Activated CD4-positive, alpha-beta T cell treated with anti-CD3 and anti-CD28 coated beads, Interleukin-2, amount 10 ng/mL, durations not matched to agents 24 days and 14 days (primary cell): ENCODE data around the gene LCAT. TPM values are rescaled to one million over a fixed set of nuclear protein-coding genes. Genes with fewer than 3 reads are reported as not detected.

Source experiments
- DNase-seq: peaks from one replicate; pipeline ENCODE4 v3.0.0; 2022
- H3K27ac Mint-ChIP-seq: one replicate; pipeline ENCODE4 v1.8.0; 2022; ENCODE audit warnings: mild to moderate bottlenecking, mixed read lengths
- H3K27me3 Mint-ChIP-seq: one replicate; pipeline ENCODE4 v1.8.0; 2022; ENCODE audit warnings: mixed read lengths
- H3K36me3 Mint-ChIP-seq: one replicate; pipeline ENCODE4 v1.8.0; 2022; ENCODE audit warnings: low read depth, mild to moderate bottlenecking, mixed read lengths
- H3K4me1 Mint-ChIP-seq: one replicate; pipeline ENCODE4 v1.8.0; 2021; ENCODE audit warnings: mixed read lengths
- H3K4me3 Mint-ChIP-seq: one replicate; pipeline ENCODE4 v1.8.0; 2022; ENCODE audit warnings: mild to moderate bottlenecking, moderate library complexity, mixed read lengths
- H3K9me3 Mint-ChIP-seq: one replicate; pipeline ENCODE4 v1.8.0; 2021; ENCODE audit warnings: mixed read lengths
- intact Hi-C: fragments of 100-400 bp; cut with micrococcal nuclease; formaldehyde crosslinking; loops from one replicate; pipeline ENCODE4 v1.15.1; 2023
- total RNA-seq: library from RNA; stranded (reverse); gene quantifications from 2 replicates; pipeline ENCODE4 v1.2.3, GENCODE V29; 2022

The LCAT gene
- total RNA-seq, 1 donor from 2014 or later = 18.2 TPM

- Mint-ChIP-seq H3K4me1 (peaks cover 21% of the 10 kb centered on the region), H3K36me3 (peaks cover 19% of the 10 kb centered on the region), H3K27ac (no peak overlapping the region), H3K4me3 (no peak overlapping the region), H3K9me3 (no peaks in the 10 kb centered on the region), H3K27me3 (no peaks in the 10 kb centered on the region)
- no peak for DNase-seq
- intact Hi-C loops = no loop called here
Measured at GRCh38 chr16:67964477-67965131, 20.7 kb upstream of the LCAT start.

- Mint-ChIP-seq H3K27me3 (no peaks in the 10 kb centered on the region), H3K4me3 (no peak overlapping the region), H3K9me3 (no peaks in the 10 kb centered on the region), H3K4me1 (peaks cover 18% of the 10 kb centered on the region), H3K27ac (no peak overlapping the region), H3K36me3 (peaks cover 19% of the 10 kb centered on the region)
- intact Hi-C loops = no loop called here
- no peak for DNase-seq
Measured at GRCh38 chr16:67963662-67964321, 19.9 kb upstream of the LCAT start.

- no peaks in the 10 kb centered on the region for H3K27me3 Mint-ChIP-seq
- no peak overlapping the region for H3K4me3 Mint-ChIP-seq
- peaks cover 21% of the 10 kb centered on the region for H3K36me3 Mint-ChIP-seq
- intact Hi-C loops = no loop called here
- peaks cover 19% of the 10 kb centered on the region for H3K4me1 Mint-ChIP-seq
- no peak for DNase-seq
- H3K27ac Mint-ChIP-seq = no peak overlapping the region
- H3K9me3 Mint-ChIP-seq = no peaks in the 10 kb centered on the region
Measured at GRCh38 chr16:67963292-67963661, 19.4 kb upstream of the LCAT start.

- Mint-ChIP-seq H3K27me3 (no peaks in the 10 kb centered on the region), H3K9me3 (no peaks in the 10 kb centered on the region), H3K27ac (no peak overlapping the region), H3K4me3 (no peak overlapping the region), H3K4me1 (peaks cover 15% of the 10 kb centered on the region), H3K36me3 (peaks cover 23% of the 10 kb centered on the region)
- intact Hi-C loops = no loop called here
- no peak for DNase-seq
Measured at GRCh38 chr16:67962135-67962534, 18.2 kb upstream of the LCAT start.

GRCh38 chr16:67961551-67961957, 17.6 kb upstream of the LCAT start:
- DNase-seq = no peak
- H3K4me3 Mint-ChIP-seq = no peak overlapping the region
- peaks cover 9% of the 10 kb centered on the region for H3K4me1 Mint-ChIP-seq
- intact Hi-C loops = no loop called here
- no peak overlapping the region for H3K27ac Mint-ChIP-seq
- H3K9me3 Mint-ChIP-seq = no peaks in the 10 kb centered on the region
- peaks cover 23% of the 10 kb centered on the region for H3K36me3 Mint-ChIP-seq
- no peaks in the 10 kb centered on the region for H3K27me3 Mint-ChIP-seq

- intact Hi-C loops = no loop called here
- no peaks in the 10 kb centered on the region for H3K9me3 Mint-ChIP-seq
Measured at GRCh38 chr16:67959536-67960329, 15.8 kb upstream of the LCAT start.

GRCh38 chr16:67957622-67958021, 13.7 kb upstream of the LCAT start:
- Mint-ChIP-seq H3K4me3 (no peak overlapping the region), H3K27me3 (no peaks in the 10 kb centered on the region), H3K9me3 (no peaks in the 10 kb centered on the region), H3K4me1 (peaks cover 3% of the 10 kb centered on the region), H3K27ac (no peak overlapping the region), H3K36me3 (peaks cover 27% of the 10 kb centered on the region)
- no peak for DNase-seq
- intact Hi-C loops = no loop called here

More at GRCh38 chr16:67959536-67960329, 15.8 kb upstream of the LCAT start:
- no peak for DNase-seq
- no peak overlapping the region for H3K27ac Mint-ChIP-seq
- H3K4me3 Mint-ChIP-seq = no peak overlapping the region
- H3K36me3 Mint-ChIP-seq = peaks cover 25% of the 10 kb centered on the region
- peaks cover 5% of the 10 kb centered on the region for H3K4me1 Mint-ChIP-seq
- no peaks in the 10 kb centered on the region for H3K27me3 Mint-ChIP-seq

GRCh38 chr16:67954421-67955196, 10.7 kb upstream of the LCAT start:
- H3K27me3 Mint-ChIP-seq = no peaks in the 10 kb centered on the region
- no peak overlapping the region for H3K27ac Mint-ChIP-seq
- no peak for DNase-seq
- H3K9me3 Mint-ChIP-seq = no peaks in the 10 kb centered on the region
- H3K4me3 Mint-ChIP-seq = no peak overlapping the region
- intact Hi-C loops = no loop called here
- peaks cover 20% of the 10 kb centered on the region for H3K36me3 Mint-ChIP-seq
- peaks cover 4% of the 10 kb centered on the region for H3K4me1 Mint-ChIP-seq

GRCh38 chr16:67953641-67954375, 9.9 kb upstream of the LCAT start:
- DNase-seq = no peak
- intact Hi-C loops = no loop called here
- Mint-ChIP-seq H3K36me3 (peaks cover 20% of the 10 kb centered on the region), H3K9me3 (no peaks in the 10 kb centered on the region), H3K27me3 (no peaks in the 10 kb centered on the region), H3K4me1 (peaks cover 4% of the 10 kb centered on the region), H3K27ac (no peak overlapping the region), H3K4me3 (no peak overlapping the region)

GRCh38 chr16:67951485-67951884, 7.6 kb upstream of the LCAT start:
- no peaks in the 10 kb centered on the region for H3K9me3 Mint-ChIP-seq
- DNase-seq = no peak
- peaks cover 15% of the 10 kb centered on the region for H3K36me3 Mint-ChIP-seq
- H3K27me3 Mint-ChIP-seq = no peaks in the 10 kb centered on the region
- intact Hi-C loops = no loop called here
- no peak overlapping the region for H3K4me3 Mint-ChIP-seq
- H3K27ac Mint-ChIP-seq = no peak overlapping the region
- H3K4me1 Mint-ChIP-seq = peaks cover 1% of the 10 kb centered on the region

GRCh38 chr16:67950335-67950843, 6.5 kb upstream of the LCAT start:
- DNase-seq = no peak
- intact Hi-C loops = no loop called here
- Mint-ChIP-seq H3K27ac (no peak overlapping the region), H3K4me3 (no peak overlapping the region), H3K4me1 (peaks cover 1% of the 10 kb centered on the region), H3K27me3 (no peaks in the 10 kb centered on the region), H3K36me3 (peaks cover 20% of the 10 kb centered on the region), H3K9me3 (no peaks in the 10 kb centered on the region)

GRCh38 chr16:67949645-67950044, 5.7 kb upstream of the LCAT start:
- Mint-ChIP-seq H3K9me3 (no peaks in the 10 kb centered on the region), H3K4me1 (peaks cover 1% of the 10 kb centered on the region), H3K4me3 (no peak overlapping the region), H3K36me3 (peaks cover 18% of the 10 kb centered on the region), H3K27me3 (no peaks in the 10 kb centered on the region), H3K27ac (no peak overlapping the region)
- intact Hi-C loops = no loop called here
- no peak for DNase-seq

GRCh38 chr16:67948015-67948414, 4.1 kb upstream of the LCAT start:
- H3K4me1 Mint-ChIP-seq = peaks cover 1% of the 10 kb centered on the region
- H3K36me3 Mint-ChIP-seq = peaks cover 18% of the 10 kb centered on the region
- DNase-seq = no peak
- H3K27ac Mint-ChIP-seq = no peak overlapping the region
- no peaks in the 10 kb centered on the region for H3K9me3 Mint-ChIP-seq
- intact Hi-C loops = no loop called here
- no peak overlapping the region for H3K4me3 Mint-ChIP-seq
- H3K27me3 Mint-ChIP-seq = no peaks in the 10 kb centered on the region
